ENCODE results near the gene ZNF655. TPM values are rescaled to one million over a fixed set of nuclear protein-coding genes. Genes with fewer than 3 reads are reported as not detected.

The ZNF655 gene
- total RNA-seq, 4 donors from 2014 or later: 102 to 261 (median 114) TPM

- intact Hi-C loops (cut with DNase I; ENCODE audit: low total_unique reads): no loop called here
- 83% methylated on average over 10 of the region's 10 CpGs for WGBS, 2 donors
Observed at GRCh38 chr7:99622596-99622995, 64.2 kb downstream of the ZNF655 start.

GRCh38 chr7:99623091-99623693 lies 64.8 kb downstream of the ZNF655 start:
- intact Hi-C loops (cut with DNase I; ENCODE audit: low total_unique reads): no loop called here
- H3K4me3 ChIP-seq (ENCODE audit: low read depth, poor library complexity, severe bottlenecking): no peak overlapping the region
- no peak for TF ChIP-seq CTCF (IDR thresholded peaks at IDR 0.05)
- no peak for TF ChIP-seq POLR2A (IDR thresholded peaks at IDR 0.05)
- peak in 1 of 2 donors; percentile 31 for DNase-seq (ENCODE audit: low spot score in 2 of 2)
- WGBS, 2 donors: 54 to 60% methylated on average over 7 of the region's 7 CpGs

More at GRCh38 chr7:99622596-99622995, 64.2 kb downstream of the ZNF655 start:
- TF ChIP-seq CTCF (IDR thresholded peaks at IDR 0.05) (no peak), POLR2A (IDR thresholded peaks at IDR 0.05) (no peak)
- H3K4me3 ChIP-seq (ENCODE audit: low read depth, poor library complexity, severe bottlenecking): no peak overlapping the region
- DNase-seq (ENCODE audit: low spot score in 2 of 2): peak in 1 of 2 donors; percentile 66

DNA sequence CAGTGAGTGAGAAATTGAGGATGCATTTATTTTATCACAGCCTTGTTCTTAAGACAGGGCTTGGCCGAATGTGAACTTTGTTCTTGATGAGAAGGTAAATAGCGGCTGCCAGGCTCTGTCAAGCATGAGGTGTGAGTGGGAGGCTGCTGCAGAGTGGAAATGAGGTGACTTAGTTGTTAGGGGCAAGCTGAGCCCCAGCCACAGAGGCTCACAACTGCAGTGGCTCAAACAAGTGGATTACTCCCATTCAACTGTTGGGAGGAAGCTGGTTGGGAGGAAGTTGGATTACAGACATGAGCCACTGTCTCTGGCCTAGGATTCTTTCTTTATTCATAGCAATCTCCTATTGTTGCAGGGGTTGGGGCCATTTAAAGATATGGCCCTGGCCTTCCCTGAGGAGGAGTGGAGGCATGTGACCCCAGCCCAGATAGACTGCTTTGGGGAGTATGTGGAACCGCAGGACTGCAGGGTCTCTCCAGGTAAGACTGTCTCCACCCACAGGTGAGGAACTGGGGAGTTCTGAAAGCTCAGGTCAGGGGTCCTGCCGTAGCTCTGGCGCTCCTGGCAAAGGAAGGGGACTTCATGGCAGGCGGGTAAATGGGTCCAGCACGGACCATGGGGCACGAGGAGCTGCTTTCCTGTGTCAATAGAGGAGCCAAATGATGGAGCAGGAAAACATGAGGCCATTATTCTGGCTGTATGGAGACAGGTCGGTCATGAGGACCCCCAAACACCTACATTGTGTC lies 65.4 kb downstream of the ZNF655 start:
- intact Hi-C loops (cut with DNase I; ENCODE audit: low total_unique reads): no loop called here
- 85 to 86% methylated on average over 9 of the region's 9 CpGs for WGBS, 2 donors
- DNase-seq (ENCODE audit: low spot score in 2 of 2): peak in 1 of 2 donors; percentile 68
- H3K4me3 ChIP-seq (ENCODE audit: low read depth, poor library complexity, severe bottlenecking): no peak overlapping the region
- no peak for TF ChIP-seq CTCF (IDR thresholded peaks at IDR 0.05)
- no peak for TF ChIP-seq POLR2A (IDR thresholded peaks at IDR 0.05)

DNA sequence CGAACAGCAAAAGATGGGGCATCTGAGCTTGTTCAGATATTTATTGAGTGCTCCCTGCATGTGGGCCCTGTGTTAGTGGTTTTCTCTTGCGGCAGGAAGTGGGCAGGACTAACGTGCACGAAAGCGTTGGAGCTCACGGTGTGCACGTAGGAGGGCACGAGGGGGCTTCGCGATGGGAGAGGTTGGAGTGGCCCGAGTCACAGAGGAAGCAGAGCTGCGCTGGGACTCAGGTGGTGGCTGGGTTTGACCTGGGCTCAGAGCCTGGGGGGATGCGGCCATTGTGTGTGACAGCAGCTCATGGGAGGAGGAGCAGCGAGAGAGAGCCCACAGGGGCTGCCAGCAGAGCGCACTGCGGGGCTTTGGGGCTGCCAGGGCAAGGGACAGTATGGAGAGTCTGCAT lies 66.0 kb downstream of the ZNF655 start:
- 91 to 92% methylated on average over 16 of the region's 16 CpGs for WGBS, 2 donors
- no peak overlapping the region for H3K4me3 ChIP-seq (ENCODE audit: low read depth, poor library complexity, severe bottlenecking)
- DNase-seq (ENCODE audit: low spot score in 2 of 2): peak in 1 of 2 donors; percentile 79
- TF ChIP-seq POLR2A (IDR thresholded peaks at IDR 0.05) (no peak), CTCF (IDR thresholded peaks at IDR 0.05) (no peak)
- intact Hi-C loops (cut with DNase I; ENCODE audit: low total_unique reads): no loop called here

GRCh38 chr7:99625321-99625720 lies 66.9 kb downstream of the ZNF655 start:
- intact Hi-C loops (cut with DNase I; ENCODE audit: low total_unique reads): no loop called here
- TF ChIP-seq POLR2A (IDR thresholded peaks at IDR 0.05) (no peak), CTCF (IDR thresholded peaks at IDR 0.05) (no peak)
- WGBS, 2 donors: 80 to 83% methylated on average over 5 of the region's 5 CpGs
- DNase-seq (ENCODE audit: low spot score in 2 of 2): peak in 1 of 2 donors; percentile 21
- H3K4me3 ChIP-seq (ENCODE audit: low read depth, poor library complexity, severe bottlenecking): no peak overlapping the region

Data from lower leg skin (tissue), 4 donors.